Ectodermal cell (in vitro differentiated cells): ENCODE measurements around the gene C4A.
"Not testable (repeated sequence)": the region's sequence is repeated elsewhere in the genome, so short reads cannot be mapped to it uniquely, and the experiment has no call there.

ENCODE experiments used
- H3K27ac ChIP-seq: 2 replicates; pipeline ENCODE4 v1.7.0; 2013; ENCODE audit warnings: mild to moderate bottlenecking, low read depth, low read length; ENCODE audit not compliant: insufficient read depth, poor library complexity, severe bottlenecking
- H3K27me3 ChIP-seq: 2 replicates; pipeline ENCODE4 v1.7.0; 2013; ENCODE audit warnings: mild to moderate bottlenecking, low read length; ENCODE audit not compliant: insufficient read depth, control insufficient read depth, poor library complexity, severe bottlenecking
- H3K36me3 ChIP-seq: one replicate; pipeline ENCODE4 v1.7.0; 2013; ENCODE audit warnings: low read length; ENCODE audit not compliant: control insufficient read depth, insufficient read depth
- H3K4me1 ChIP-seq: one replicate; pipeline ENCODE4 v1.7.0; 2013; ENCODE audit warnings: low read length; ENCODE audit not compliant: control insufficient read depth, insufficient read depth
- H3K4me3 ChIP-seq: 2 replicates; pipeline ENCODE4 v1.7.0; 2013; ENCODE audit warnings: low read depth, low read length, control low read depth; ENCODE audit not compliant: insufficient read depth
- H3K9me3 ChIP-seq: 2 replicates; pipeline ENCODE4 v1.7.0; 2013; ENCODE audit warnings: mild to moderate bottlenecking, low read length, moderate library complexity; ENCODE audit not compliant: control insufficient read depth
- WGBS, 2 experiments: methylation state at CpG; one replicate each; pipeline ENCODE4 v1.1.7; 2013; ENCODE audit warnings: missing lambda C conversion rate in 2 of 2; 5-methylcytosine and 5-hydroxymethylcytosine counted together

The C4A gene

GRCh38 chr6:32005991-32006529 is 24.2 kb downstream of the C4A start:
- not testable (repeated sequence) for H3K36me3 ChIP-seq, H3K4me1 ChIP-seq, H3K9me3 ChIP-seq, H3K4me3 ChIP-seq, H3K27ac ChIP-seq, H3K27me3 ChIP-seq
- 86 to 97% methylated on average over 5 to 6 of the region's 8 CpGs for WGBS, 2 experiments

- not testable (repeated sequence) for H3K36me3 ChIP-seq, H3K27ac ChIP-seq
- WGBS, 2 experiments = 90 to 95% methylated on average over 10 to 12 of the region's 12 CpGs
These were observed 25.2 kb downstream of the C4A start for GRCh38 chr6:32007086-32007485.

GRCh38 chr6:32008037-32008436 is 26.2 kb downstream of the C4A start:
- H3K36me3 ChIP-seq = not testable (repeated sequence)

More at GRCh38 chr6:32007086-32007485, 25.2 kb downstream of the C4A start:
- not testable (repeated sequence) for H3K9me3 ChIP-seq, H3K27me3 ChIP-seq, H3K4me1 ChIP-seq, H3K4me3 ChIP-seq

GRCh38 chr6:32008616-32009015 is 26.8 kb downstream of the C4A start:
- not testable (repeated sequence) for H3K27ac ChIP-seq, H3K27me3 ChIP-seq, H3K4me3 ChIP-seq, H3K9me3 ChIP-seq, H3K36me3 ChIP-seq, H3K4me1 ChIP-seq
- WGBS, 2 experiments = 83 to 86% methylated on average over 5 to 7 of the region's 12 CpGs

More at GRCh38 chr6:32008037-32008436, 26.2 kb downstream of the C4A start:
- H3K4me3 ChIP-seq, H3K27me3 ChIP-seq, H3K4me1 ChIP-seq, H3K9me3 ChIP-seq, H3K27ac ChIP-seq: not testable (repeated sequence)
- no CpG with 5 or more reads among the region's 24 CpGs for WGBS, 2 experiments

- H3K36me3 ChIP-seq, H3K27ac ChIP-seq, H3K9me3 ChIP-seq, H3K4me1 ChIP-seq, H3K27me3 ChIP-seq, H3K4me3 ChIP-seq: not testable (repeated sequence)
- 85 to 93% methylated on average over 8 of the region's 12 CpGs for WGBS, 2 experiments
These were observed 27.7 kb downstream of the C4A start for GRCh38 chr6:32009537-32009936.

- H3K27ac ChIP-seq, H3K4me1 ChIP-seq, H3K27me3 ChIP-seq, H3K36me3 ChIP-seq, H3K4me3 ChIP-seq, H3K9me3 ChIP-seq: not testable (repeated sequence)
- WGBS, 2 experiments = 85 to 91% methylated on average over 13 of the region's 27 CpGs
These were observed 29.1 kb downstream of the C4A start for GRCh38 chr6:32010856-32011530.

GRCh38 chr6:32012941-32013617 is 31.2 kb downstream of the C4A start:
- H3K9me3 ChIP-seq, H3K27ac ChIP-seq: not testable (repeated sequence)

GRCh38 chr6:32013738-32014137 is 31.9 kb downstream of the C4A start:
- not testable (repeated sequence) for H3K36me3 ChIP-seq, H3K27ac ChIP-seq, H3K27me3 ChIP-seq, H3K9me3 ChIP-seq, H3K4me3 ChIP-seq, H3K4me1 ChIP-seq
- no CpG with 5 or more reads among the region's 5 CpGs for WGBS, 2 experiments

More at GRCh38 chr6:32012941-32013617, 31.2 kb downstream of the C4A start:
- 93 to 96% methylated on average over 14 to 15 of the region's 17 CpGs for WGBS, 2 experiments
- H3K4me1 ChIP-seq, H3K27me3 ChIP-seq, H3K36me3 ChIP-seq, H3K4me3 ChIP-seq: not testable (repeated sequence)

- H3K27ac ChIP-seq = not testable (repeated sequence)
These were observed 32.7 kb downstream of the C4A start, which contains the start of gene C4B for GRCh38 chr6:32014547-32014946. Gene C4B, plus strand, starts transcription at chr6:32014795. Its CDS starts 51 bp downstream, at chr6:32014846.

GRCh38 chr6:32022100-32022499 is 40.2 kb downstream of the C4A start:
- no CpG with 5 or more reads among the region's 10 CpGs for WGBS, 2 experiments
- H3K4me3 ChIP-seq, H3K27ac ChIP-seq, H3K36me3 ChIP-seq, H3K4me1 ChIP-seq, H3K9me3 ChIP-seq, H3K27me3 ChIP-seq: not testable (repeated sequence)

More at GRCh38 chr6:32014547-32014946, 32.7 kb downstream of the C4A start, which contains the start of gene C4B:
- not testable (repeated sequence) for H3K36me3 ChIP-seq, H3K4me1 ChIP-seq, H3K9me3 ChIP-seq, H3K4me3 ChIP-seq, H3K27me3 ChIP-seq
- no CpG with 5 or more reads among the region's 6 CpGs for WGBS, 2 experiments
